Small intestine (tissue), 7 donors: ENCODE results near the gene GRID2. TPM values are rescaled to one million over a fixed set of nuclear protein-coding genes. Genes with fewer than 3 reads are reported as not detected.

ENCODE experiments used
- DNase-seq, 2 donors: peaks; one replicate each; pipeline versions ENCODE4 v3.0.0 to v3.0.0-alpha.2; 2013
- FAIRE-seq: peaks from 2 replicates; lab custom pipeline; 2012; peaks lifted over from hg19 to GRCh38; lab: Jason Lieb, UNC
- H3K27ac ChIP-seq, 3 donors: one replicate each; pipeline ENCODE4 v1.5.1; 2013; ENCODE audit warnings: low read length in 2 of 3, mild to moderate bottlenecking in 2 of 3, control low read depth in 1 of 3, inconsistent platforms in 1 of 3, low read depth in 1 of 3, moderate library complexity in 1 of 3
- H3K27me3 ChIP-seq, 3 donors: one replicate each; pipeline ENCODE4 v1.6.1; 2013; ENCODE audit warnings: low read length in 3 of 3, inconsistent platforms in 1 of 3; ENCODE audit not compliant: control insufficient read depth in 3 of 3, insufficient read depth in 3 of 3
- H3K36me3 ChIP-seq, 3 donors: one replicate each; pipeline ENCODE4 v1.6.1; 2013; ENCODE audit warnings: low read length in 3 of 3, inconsistent platforms in 1 of 3, low read depth in 1 of 3, mild to moderate bottlenecking in 1 of 3, moderate library complexity in 1 of 3; ENCODE audit not compliant: control insufficient read depth in 3 of 3, insufficient read depth in 2 of 3
- H3K4me1 ChIP-seq, 3 donors: one replicate each; pipeline ENCODE4 v1.6.1; 2013; ENCODE audit warnings: low read length in 2 of 3, inconsistent platforms in 1 of 3, low read depth in 1 of 3, mild to moderate bottlenecking in 1 of 3, moderate library complexity in 1 of 3; ENCODE audit not compliant: control insufficient read depth in 3 of 3, insufficient read depth in 2 of 3
- H3K4me3 ChIP-seq, 3 donors: one replicate each; pipeline ENCODE4 v1.5.1; 2013; ENCODE audit warnings: low read length in 3 of 3, control low read depth in 1 of 3, inconsistent platforms in 1 of 3, low read depth in 1 of 3, mild to moderate bottlenecking in 1 of 3, moderate library complexity in 1 of 3
- H3K9me3 ChIP-seq, 2 donors: one replicate each; pipeline ENCODE4 v1.6.1; 2013; ENCODE audit warnings: low read depth in 1 of 2, low read length in 1 of 2; ENCODE audit not compliant: control insufficient read depth in 2 of 2, insufficient read depth in 1 of 2
- WGBS, 3 donors: extraction: QIAGEN DNeasy Blood & Tissue Kit; methylation state at CpG; one replicate each; pipeline ENCODE4 v1.1.7; 2013; 5-methylcytosine and 5-hydroxymethylcytosine counted together
- polyA plus RNA-seq, 4 donors: library from polyadenylated mRNA; stranded (reverse) in 3 of 4; unstranded in 1 of 4; fragments of 200-250 nt in 3 of 4; fragments of 120-200 nt in 1 of 4; gene quantifications; one replicate each; pipeline versions ENCODE4 v1.2.1 to v1.2.3, GENCODE V29; 2013
- donor health status: healthy with polysubstance abuse.
- donor health status: control.
- donor health status: control.
- donor health status: Bipolar disorder and iron deficiency.
- donor health status: healthy.

Gene GRID2
- polyA plus RNA-seq, 4 donors: 0.06 to 0.27 (median 0.21) TPM; not detected in 1

DNA sequence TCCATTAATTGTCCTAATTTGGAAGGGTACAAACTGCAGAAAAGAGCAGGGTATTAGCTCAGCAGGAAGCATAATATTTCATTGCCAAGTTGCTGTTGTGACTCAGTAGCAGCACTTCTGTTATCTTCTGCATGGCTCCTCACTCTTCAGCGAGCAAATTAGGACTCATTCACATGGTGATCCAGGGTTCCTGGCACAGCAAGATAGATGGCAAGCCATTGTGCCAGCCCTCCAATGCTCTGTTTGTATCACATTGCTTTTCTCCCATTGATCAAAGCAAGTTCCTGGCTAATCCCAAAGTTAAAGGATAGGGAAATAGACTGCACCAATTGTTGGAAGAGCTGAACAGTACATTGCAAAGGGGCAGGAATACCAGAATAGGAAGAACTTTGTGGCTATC, 1142.3 kb downstream of the GRID2 start:
- H3K27ac ChIP-seq: no peak overlapping the region
- 67 to 84% (median 76%) methylated on average over 1 of the region's 1 CpG for WGBS, 3 donors
- no peaks in the 10 kb centered on the region for H3K4me1 ChIP-seq
- DNase-seq (no peak), FAIRE-seq (no peak)
- H3K36me3 ChIP-seq: no peaks in the 10 kb centered on the region
- H3K4me3 ChIP-seq: no peak overlapping the region
- no peaks in the 10 kb centered on the region for H3K9me3 ChIP-seq
- H3K27me3 ChIP-seq: no peaks in the 10 kb centered on the region

DNA sequence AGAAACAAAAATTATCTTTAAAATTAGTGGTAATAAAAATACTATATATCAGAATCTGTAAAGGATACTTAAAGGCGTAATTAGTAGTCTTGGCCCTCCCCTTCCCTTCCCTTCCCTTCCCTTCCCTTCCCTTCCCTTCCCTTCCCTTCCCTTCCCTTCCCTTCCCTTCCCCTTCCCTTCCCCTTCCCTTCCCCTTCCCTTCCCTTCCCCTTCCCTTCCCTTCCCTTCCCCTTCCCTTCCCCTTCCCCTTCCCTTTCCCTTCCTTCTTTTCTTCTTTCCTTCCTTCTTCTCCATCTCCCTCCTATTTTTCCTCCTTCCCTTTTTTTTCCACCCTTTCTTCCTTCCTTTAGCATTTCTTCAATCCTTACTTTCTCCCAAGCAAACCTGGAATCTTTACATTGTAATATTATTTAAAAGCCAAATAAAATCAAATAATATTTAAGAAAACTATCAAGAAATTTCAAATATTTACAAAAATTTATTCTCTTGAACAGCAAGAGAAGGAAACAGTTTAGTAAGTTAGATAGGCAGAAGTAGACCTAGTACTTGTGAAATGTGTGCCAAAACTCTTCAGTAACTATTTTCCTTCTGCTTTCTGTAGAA, 1145.0 kb downstream of the GRID2 start:
- no peak overlapping the region for H3K27ac ChIP-seq
- WGBS, 3 donors: 84 to 90% (median 89%) methylated on average over 1 of the region's 1 CpG
- FAIRE-seq: no peak
- no peaks in the 10 kb centered on the region for H3K4me1 ChIP-seq
- no peaks in the 10 kb centered on the region for H3K27me3 ChIP-seq
- DNase-seq: no peak
- H3K4me3 ChIP-seq: no peak overlapping the region
- H3K36me3 ChIP-seq: no peaks in the 10 kb centered on the region
- no peaks in the 10 kb centered on the region for H3K9me3 ChIP-seq

DNA sequence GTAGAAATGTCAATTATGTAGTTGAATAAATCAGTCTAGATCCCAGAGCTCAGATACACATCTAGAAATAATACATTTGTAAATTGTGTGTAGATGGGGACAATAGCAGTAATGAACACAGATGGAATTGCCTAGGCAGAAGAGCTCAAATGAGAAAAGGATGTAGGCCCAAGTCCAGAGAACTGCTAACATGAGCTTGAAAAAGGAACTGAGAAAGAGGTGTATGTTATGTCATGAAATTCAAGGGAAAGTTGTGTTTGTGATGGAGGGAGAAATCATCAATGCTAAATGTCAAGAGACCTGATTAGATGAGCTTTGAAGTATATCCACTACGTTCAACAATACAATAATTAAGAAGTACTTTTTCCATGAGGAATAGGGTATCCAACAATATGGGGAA, 1148.2 kb downstream of the GRID2 start:
- Histone ChIP-seq H3K9me3 (no peaks in the 10 kb centered on the region), H3K4me1 (no peaks in the 10 kb centered on the region), H3K27ac (no peak overlapping the region), H3K36me3 (no peaks in the 10 kb centered on the region), H3K27me3 (no peaks in the 10 kb centered on the region), H3K4me3 (no peak overlapping the region)
- no peak for DNase-seq
- 80 to 89% (median 86%) methylated on average over 1 of the region's 1 CpG for WGBS, 3 donors
- no peak for FAIRE-seq

DNA sequence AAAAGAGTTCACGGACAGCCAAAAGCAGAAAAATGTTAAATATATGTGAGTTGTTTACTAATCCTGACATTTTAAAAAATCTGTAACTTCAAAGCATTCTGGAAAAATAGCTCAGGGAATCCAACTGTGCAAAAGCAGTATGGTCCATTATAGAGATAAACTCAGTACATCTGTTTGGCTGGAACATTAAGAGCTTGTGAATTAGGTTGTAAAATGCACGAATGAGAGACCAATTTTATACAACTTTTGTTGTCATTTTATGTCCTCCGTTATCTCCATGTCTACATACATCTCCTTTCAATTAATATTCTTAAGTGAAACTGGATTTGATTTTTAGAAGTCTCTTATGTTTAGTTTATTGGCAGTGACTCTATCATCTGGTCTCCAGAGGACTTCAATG, 1157.8 kb downstream of the GRID2 start:
- no peaks in the 10 kb centered on the region for H3K27me3 ChIP-seq
- no peaks in the 10 kb centered on the region for H3K4me1 ChIP-seq
- FAIRE-seq (no peak), DNase-seq (no peak)
- no peaks in the 10 kb centered on the region for H3K36me3 ChIP-seq
- no peak overlapping the region for H3K4me3 ChIP-seq
- H3K27ac ChIP-seq: no peak overlapping the region
- 60 to 74% (median 65%) methylated on average over 3 of the region's 3 CpGs for WGBS, 3 donors
- no peaks in the 10 kb centered on the region for H3K9me3 ChIP-seq

DNA sequence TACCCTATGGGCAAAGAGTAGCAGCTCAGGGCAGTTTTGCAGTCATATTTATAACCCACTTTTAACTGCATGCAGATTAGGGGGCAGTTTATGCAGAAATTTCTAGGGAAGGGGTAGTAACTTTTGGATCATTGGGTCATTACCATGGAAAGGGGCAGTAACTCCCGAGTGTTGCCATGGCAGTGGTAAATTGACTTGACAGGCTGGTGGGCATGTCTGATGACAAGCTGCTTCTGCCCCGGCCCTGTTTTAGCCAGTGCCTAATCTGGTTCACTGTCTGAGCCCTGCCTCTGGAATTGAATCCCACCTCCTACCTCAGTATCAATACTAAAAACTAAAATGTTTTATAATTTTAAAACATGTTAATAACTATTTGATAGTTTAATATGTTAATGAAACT, 1162.7 kb downstream of the GRID2 start:
- WGBS, 3 donors: 83 to 88% (median 87%) methylated on average over 2 of the region's 2 CpGs
- H3K27ac ChIP-seq: no peak overlapping the region
- H3K9me3 ChIP-seq: no peaks in the 10 kb centered on the region
- FAIRE-seq (no peak), DNase-seq (no peak)
- no peak overlapping the region for H3K4me3 ChIP-seq
- no peaks in the 10 kb centered on the region for H3K36me3 ChIP-seq
- no peaks in the 10 kb centered on the region for H3K4me1 ChIP-seq
- H3K27me3 ChIP-seq: no peaks in the 10 kb centered on the region

DNA sequence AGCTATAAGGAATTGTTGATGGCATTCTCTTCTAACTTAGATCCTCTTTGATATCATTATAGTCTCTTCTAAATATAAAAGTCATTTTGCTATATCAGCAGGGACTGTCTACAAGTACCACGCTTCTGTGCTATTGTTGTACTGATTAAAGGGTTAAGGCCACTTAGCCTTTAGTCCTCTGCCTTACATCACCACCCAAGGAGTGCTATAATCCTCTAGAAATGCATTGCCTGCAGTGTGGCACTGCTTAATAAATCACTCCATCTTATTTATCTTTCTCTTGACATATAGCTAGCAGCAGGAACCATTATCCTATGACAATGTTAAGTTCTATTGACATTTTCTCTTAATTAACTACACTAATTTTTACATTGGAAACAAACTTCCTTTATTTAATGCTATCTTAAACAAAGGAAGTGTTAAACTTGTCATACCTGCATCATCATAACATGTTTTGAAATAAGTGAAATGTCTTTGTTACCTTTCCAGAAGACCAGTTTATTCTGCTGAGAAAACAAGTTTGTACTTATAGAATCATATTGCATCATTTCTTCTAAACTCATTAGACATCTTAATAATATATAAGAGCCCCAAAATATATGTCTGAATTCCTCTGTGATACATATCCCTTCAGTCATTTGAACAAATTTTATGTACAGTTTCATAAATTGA, 1163.9 kb downstream of the GRID2 start:
- Histone ChIP-seq H3K9me3 (no peaks in the 10 kb centered on the region), H3K27me3 (no peaks in the 10 kb centered on the region), H3K36me3 (no peaks in the 10 kb centered on the region), H3K4me1 (no peaks in the 10 kb centered on the region), H3K27ac (no peak overlapping the region), H3K4me3 (no peak overlapping the region)
- 78 to 93% (median 85%) methylated on average over 1 of the region's 1 CpG for WGBS, 3 donors
- FAIRE-seq (no peak), DNase-seq (no peak)

DNA sequence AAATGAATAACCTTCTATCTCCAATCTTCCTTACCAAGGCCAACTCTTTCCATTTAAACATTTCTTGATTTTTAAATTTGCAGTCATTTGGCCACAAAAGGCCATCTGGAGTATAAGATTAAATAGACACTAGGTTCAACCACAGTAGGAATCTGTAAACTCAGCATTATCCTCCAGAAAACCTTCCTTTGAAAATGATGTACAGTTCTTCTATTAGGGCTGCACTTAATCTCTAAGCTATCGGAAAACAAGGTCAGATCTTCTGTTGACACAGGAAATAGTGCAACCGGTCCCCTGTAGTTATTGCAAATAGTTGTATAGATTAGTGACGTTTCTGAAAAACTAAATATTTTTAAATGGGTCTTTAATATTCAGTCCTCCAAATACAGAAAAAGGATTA, 1165.8 kb downstream of the GRID2 start:
- Histone ChIP-seq H3K36me3 (no peaks in the 10 kb centered on the region), H3K9me3 (no peaks in the 10 kb centered on the region), H3K27me3 (no peaks in the 10 kb centered on the region), H3K4me1 (no peaks in the 10 kb centered on the region), H3K27ac (no peak overlapping the region), H3K4me3 (no peak overlapping the region)
- 54 to 67% (median 64%) methylated on average over 3 of the region's 3 CpGs for WGBS, 3 donors
- FAIRE-seq: no peak
- DNase-seq: no peak

DNA sequence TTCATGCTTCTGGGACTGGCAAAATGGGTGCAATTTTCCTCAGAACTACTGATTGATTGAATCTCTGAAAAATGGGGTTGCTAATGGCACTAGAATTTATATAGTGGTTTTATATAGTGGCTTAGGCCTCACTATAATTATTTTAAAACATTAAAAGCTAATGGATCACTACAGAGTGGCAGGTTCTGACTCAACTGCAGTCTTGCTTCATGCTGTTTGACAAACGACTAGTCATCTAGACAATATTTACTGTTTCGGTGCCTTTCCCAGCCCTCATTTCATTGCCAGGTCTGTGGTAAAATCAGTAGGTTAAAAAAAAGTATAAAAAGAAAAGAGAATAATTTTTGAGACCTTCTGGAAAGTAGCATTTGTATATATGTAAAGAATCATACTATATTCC, 1172.0 kb downstream of the GRID2 start:
- 71 to 87% (median 86%) methylated on average over 2 of the region's 2 CpGs for WGBS, 3 donors
- no peaks in the 10 kb centered on the region for H3K36me3 ChIP-seq
- FAIRE-seq: no peak

DNA sequence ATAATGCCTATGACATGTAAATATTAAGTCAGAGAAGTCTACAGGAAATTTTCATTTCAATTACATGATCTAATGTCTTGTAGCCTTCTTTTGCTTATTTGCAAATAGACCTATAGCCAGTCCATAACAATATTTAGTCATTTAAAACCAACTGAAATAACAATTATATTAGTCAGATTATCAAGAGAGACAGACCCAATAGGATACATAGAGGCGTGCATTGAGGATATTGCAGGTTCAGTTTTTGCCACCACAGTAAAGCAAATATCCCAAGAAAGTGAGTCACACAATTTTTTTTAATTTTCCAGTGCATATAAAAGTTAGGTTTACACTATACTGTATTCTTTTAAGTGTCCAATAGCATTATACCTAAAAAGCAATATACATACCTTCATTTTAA, 1175.0 kb downstream of the GRID2 start:
- no peak overlapping the region for H3K27ac ChIP-seq
- FAIRE-seq: no peak
- WGBS, 3 donors: 88 to 91% (median 90%) methylated on average over 1 of the region's 1 CpG
- no peak overlapping the region for H3K4me3 ChIP-seq
- H3K27me3 ChIP-seq: no peaks in the 10 kb centered on the region
- H3K4me1 ChIP-seq: no peaks in the 10 kb centered on the region
- H3K9me3 ChIP-seq: no peaks in the 10 kb centered on the region
- H3K36me3 ChIP-seq: no peaks in the 10 kb centered on the region
- DNase-seq: no peak

More for the DNA sequence above, 1172.0 kb downstream of the GRID2 start:
- Histone ChIP-seq H3K4me1 (no peaks in the 10 kb centered on the region), H3K4me3 (no peak overlapping the region), H3K27me3 (no peaks in the 10 kb centered on the region), H3K9me3 (no peaks in the 10 kb centered on the region), H3K27ac (no peak overlapping the region)
- no peak for DNase-seq
